NCI-H128 (cell line): ENCODE results near the gene MRPL53.

Experiments used
- DNase-seq: peaks from one replicate; lab custom pipeline; 2025; ENCODE audit not compliant: unreplicated experiment; lab: John Stamatoyannopoulos, UW

The MRPL53 gene

GRCh38 chr2:74429487-74430451 is 42.7 kb downstream of the MRPL53 start:
- no peak for DNase-seq

DNA sequence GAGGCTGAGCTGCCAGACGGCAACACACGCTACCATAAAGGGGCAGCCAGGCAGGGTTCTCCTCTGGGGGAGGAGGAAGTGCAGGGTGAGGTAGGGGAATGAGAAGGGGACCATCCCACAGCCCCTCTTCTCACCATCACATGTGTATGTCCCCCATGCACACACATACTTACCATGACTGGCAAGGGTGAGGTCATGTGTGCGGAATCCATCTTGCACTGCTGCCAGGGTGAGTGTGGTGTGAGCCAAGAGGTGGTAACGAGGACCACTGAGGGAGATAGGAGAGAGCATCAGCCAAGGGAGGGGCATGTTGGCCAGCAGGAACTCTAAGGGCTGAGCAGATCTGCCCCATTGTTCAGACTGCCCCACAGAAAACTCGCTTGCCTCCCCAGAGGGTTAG is 43.8 kb downstream of the MRPL53 start:
- DNase-seq: no peak

DNA sequence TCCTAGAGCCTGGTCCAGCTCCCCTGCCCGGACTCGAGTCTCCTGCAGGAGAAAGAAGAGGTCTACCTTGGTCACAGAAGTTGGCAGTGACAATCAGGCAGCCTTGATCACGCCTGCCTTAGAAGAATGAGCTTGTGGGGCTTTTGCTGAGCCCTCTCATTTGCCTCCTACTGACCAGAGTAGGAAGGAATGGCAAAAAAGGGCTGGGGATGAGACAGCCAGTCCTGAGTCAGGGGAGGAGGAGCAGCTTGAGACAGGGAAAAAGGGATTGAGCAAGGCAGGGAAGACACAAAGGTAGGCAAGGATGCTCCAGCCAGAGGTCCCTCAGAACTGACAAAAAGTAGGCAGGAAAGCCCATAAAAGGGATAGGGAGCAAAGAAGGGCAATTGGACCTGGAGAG is 44.9 kb downstream of the MRPL53 start:
- no peak for DNase-seq

GRCh38 chr2:74426181-74426758 is 46.2 kb downstream of the MRPL53 start:
- DNase-seq: no peak

- DNase-seq: no peak
Observed at GRCh38 chr2:74425523-74425922, 47.0 kb downstream of the MRPL53 start.

DNA sequence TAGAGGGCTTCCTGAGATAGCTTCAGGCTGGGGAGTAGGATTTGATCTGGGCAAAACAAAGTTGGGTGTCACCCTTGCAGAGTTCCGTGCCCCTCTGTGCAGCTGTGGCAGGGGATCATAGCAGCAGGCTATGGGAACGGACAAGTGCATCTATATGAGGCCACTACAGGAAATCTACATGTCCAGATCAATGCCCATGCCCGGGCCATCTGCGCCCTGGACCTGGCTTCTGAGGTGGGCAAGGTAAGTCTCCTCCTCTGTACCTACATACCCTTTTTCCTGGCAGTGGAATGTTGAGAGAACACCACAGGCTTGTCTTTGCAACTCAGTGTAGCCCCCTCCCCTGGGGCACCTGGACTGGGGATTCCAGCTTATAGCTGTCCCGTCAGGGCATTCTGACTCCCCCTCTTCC is 47.5 kb downstream of the MRPL53 start:
- no peak for DNase-seq

- no peak for DNase-seq
Observed at GRCh38 chr2:74424139-74424992, 48.1 kb downstream of the MRPL53 start.

DNA sequence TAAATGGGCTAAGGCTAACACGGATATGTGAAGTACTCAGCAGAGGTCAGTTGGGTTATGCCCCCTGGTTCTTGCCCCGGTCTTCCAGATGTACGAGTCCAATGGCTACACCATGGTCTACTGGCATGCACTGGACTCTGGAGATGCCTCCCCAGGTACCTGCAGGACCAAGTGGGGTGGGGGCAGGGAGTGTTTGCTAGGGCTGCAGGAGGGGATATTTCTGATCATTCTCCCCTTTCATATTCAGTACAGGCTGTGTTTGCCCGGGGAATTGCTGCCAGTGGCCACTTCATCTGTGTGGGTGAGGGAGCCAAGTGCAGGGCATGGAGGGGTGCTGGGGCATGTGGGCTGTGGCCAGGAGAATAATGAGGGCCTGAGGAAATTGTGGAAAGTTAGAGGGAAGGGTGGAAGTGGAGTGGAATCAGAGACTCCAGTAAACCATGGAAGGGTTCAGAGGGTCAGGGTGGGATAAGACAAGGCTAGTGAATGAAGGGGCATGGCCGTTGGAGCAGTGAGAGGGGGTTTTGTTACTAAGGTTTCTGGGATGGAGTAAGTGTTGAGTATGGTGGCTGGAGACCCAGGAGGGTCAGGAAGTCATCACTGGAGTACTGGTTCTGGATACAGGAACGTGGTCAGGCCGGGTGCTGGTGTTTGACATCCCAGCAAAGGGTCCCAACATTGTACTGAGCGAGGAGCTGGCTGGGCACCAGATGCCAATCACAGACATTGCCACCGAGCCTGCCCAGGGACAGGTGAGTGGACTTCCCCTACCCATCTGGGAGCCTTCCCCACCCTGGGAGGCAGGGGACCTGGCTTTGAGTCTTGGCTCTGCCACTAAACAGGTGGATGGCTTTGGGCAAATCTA is 49.0 kb downstream of the MRPL53 start:
- DNase-seq: no peak
